SKM-1 (cell line): ENCODE measurements around the gene MTCL1.

Experiments
- DNase-seq: peaks from one replicate; lab custom pipeline; 2025; ENCODE audit not compliant: unreplicated experiment; lab: John Stamatoyannopoulos, UW

MTCL1 gene

GRCh38 chr18:8806100-8806797, 100.9 kb downstream of the MTCL1 start:
- no peak for DNase-seq

DNA sequence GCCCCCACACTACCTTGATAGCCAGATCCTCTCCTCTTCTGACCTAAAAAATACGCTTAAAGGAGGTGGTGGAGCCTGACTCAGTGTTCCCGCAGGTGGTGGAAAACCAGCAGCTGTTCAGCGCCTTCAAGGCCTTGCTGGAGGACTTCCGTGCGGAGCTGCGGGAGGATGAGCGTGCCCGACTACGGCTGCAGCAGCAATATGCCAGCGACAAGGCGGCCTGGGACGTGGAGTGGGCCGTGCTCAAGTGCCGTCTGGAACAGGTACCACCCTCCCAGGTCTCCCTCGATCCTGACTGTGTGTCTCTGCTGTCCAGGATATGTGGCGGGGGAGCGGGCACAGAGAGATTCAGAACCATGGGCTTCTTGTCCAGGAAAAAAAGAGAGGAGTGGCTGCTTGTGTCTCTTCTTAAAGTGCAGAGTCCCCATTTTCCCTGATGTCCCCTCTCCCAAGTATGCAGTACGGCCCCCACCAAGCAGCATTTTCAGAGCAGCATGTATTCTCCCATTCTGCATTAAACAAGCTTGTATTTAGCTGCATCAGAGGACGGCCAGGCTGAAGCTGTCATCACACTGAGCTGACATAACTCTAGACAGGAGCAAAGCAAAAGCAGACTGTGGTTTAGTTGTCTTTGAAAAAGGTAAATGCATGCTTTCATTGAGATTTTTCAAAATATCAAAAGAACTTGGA, 101.6 kb downstream of the MTCL1 start:
- no peak for DNase-seq

- DNase-seq: no peak
These were observed 102.1 kb downstream of the MTCL1 start for GRCh38 chr18:8807488-8807805.

- DNase-seq: no peak
These were observed 102.6 kb downstream of the MTCL1 start for GRCh38 chr18:8808001-8808400.

GRCh38 chr18:8809514-8809913, 104.2 kb downstream of the MTCL1 start:
- DNase-seq: no peak

DNA sequence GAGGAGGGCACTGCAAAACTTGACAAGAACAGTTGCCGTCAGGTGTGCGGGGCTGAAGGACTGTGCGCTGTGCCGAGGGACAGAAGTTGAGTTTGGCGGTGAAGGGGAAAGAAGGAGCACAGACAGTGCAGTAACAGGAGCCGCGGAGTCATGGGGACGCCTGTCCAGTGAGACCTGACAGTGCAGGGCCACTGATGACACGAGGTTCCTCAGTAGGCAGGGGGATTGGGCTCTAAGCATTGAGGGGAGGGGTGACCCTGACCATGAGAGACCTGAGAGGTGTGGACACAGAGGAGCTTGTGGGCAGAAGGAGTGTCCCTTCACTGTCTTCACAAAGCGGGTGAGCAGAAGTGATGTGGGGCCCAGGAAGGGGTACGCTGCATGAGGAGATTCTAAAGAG, 104.8 kb downstream of the MTCL1 start:
- DNase-seq: no peak

- no peak for DNase-seq
These were observed 105.8 kb downstream of the MTCL1 start for GRCh38 chr18:8811115-8811514.

DNA sequence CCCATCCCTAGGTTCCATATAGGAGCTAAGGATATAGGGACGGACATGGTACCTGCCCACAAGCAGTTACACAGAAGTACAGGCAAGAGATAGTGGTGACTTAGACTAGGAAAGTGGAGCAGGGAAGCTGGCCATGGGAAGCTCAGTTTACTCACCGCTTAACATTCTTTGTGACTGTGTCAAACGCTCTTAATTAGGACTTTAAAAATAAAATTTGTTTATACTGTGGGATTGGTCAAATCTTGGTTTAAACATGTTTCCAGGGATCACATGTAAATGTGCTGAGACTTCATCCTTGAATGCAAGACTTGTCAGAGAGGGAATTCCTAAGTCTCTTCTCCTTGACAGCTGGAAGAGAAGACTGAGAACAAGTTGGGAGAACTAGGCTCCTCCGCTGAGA, 107.3 kb downstream of the MTCL1 start:
- no peak for DNase-seq

DNA sequence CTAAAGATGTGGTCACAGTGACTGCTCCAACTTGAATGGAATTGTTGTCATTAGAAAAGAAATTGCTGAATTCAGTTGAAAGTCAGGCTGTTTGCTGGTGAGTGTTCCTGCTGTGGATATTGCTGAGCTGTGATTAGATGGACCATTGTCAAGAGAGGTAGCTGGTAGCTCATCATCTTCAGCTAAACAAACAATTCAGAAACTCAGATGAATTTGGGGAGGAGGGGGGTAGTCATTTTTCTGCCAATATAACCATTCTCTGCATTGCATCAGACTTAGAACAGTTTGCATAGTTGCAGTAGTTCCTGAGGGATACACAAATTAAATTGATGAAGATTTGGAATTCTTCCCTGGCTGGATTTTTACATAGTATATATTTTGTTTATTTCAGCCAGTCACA, 108.3 kb downstream of the MTCL1 start:
- DNase-seq: no peak

- no peak for DNase-seq
These were observed 108.8 kb downstream of the MTCL1 start for GRCh38 chr18:8814206-8814605.

- no peak for DNase-seq
These were observed 110.9 kb downstream of the MTCL1 start for GRCh38 chr18:8816220-8816619.

- no peak for DNase-seq
These were observed 111.5 kb downstream of the MTCL1 start for GRCh38 chr18:8816816-8817215.

DNA sequence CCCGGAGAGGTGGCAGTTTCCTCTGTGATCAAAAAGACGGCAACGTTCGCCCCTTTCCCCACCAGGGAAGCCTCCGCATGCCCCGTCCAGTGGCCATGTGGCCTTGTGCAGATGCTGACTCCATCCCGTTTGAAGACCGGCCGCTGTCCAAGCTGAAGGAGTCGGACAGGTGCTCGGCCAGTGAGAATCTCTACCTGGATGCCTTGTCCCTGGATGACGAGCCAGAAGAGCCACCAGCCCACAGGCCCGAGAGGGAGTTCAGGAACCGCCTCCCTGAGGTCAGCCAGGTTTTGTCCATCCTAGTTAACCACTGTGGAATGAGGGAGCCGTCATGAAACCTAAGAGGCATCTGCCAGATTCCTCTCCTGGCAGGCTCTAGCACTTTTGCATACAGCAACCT, 113.6 kb downstream of the MTCL1 start:
- no peak for DNase-seq

DNA sequence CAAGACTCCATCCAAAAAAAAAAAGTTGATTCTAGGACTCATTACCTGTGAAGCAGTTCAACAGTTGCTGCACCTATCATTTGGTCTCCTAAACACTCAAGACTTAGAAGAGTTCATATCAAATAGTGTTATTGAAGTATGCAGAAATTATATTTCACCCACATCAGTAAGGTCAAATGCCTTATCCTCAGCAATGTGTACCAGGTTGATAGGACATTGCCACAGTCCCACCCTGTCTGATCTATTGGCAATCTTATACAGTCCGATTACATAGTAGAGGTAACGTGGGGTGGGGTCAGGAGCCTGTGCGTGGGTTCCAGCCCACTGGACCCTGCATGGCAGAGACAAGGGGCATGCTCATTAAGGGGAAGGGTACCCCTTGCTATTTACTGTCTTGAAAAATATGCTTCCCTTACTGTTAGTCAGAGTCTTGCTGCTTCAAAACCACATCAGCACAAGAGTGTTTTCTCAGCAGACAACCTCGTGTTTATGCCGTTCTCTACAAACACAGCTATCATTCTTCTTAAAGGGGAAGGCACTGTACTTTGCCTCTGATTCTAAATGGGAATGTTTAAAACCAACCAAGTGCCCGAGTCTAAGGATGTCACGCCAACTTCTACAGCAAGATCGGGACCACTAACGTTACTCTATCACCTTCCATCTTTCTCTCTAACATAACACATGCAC, 115.2 kb downstream of the MTCL1 start:
- no peak for DNase-seq

- no peak for DNase-seq
These were observed 115.7 kb downstream of the MTCL1 start for GRCh38 chr18:8821083-8821465.

DNA sequence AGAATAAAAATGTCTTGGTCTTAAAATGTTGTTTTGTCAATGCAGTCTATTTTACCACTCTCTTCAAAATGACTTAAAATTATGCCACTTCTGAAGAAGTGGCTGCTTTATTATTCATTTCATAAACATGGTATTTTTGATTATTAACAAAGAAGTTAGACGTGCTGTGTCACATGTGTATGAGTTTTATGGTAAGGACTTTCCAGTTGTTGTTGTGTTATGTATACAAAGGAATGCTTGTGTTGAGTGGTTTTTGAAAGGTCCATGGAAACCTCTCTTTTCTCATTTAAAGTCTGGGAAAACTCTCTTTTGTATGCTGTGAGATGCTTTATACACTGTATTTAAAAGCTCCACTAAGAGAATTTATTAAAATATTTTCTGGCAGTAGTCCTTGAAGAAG, 116.2 kb downstream of the MTCL1 start:
- no peak for DNase-seq

- DNase-seq: no peak
These were observed 117.3 kb downstream of the MTCL1 start for GRCh38 chr18:8822643-8823042.

DNA sequence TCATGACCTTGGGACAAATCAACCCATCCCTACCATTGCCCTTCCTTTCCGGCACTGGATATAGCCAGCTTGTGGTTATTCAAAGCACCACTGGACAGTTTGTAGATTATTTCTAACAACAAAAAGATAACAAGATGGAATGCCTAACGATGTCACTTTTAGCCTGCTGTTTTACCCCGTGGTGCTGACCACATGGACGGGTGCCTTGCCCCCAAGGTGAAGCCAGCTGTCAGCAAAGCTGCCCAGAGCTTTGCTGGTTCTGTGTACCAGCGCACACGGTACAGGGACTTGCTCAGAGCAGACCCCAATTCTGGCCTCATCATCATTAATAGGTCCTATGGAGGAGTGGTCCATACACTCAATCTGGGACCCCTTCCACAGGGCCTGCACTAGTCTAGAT, 118.2 kb downstream of the MTCL1 start:
- DNase-seq: no peak

- DNase-seq: no peak
These were observed 119.5 kb downstream of the MTCL1 start for GRCh38 chr18:8824846-8825245.

GRCh38 chr18:8825273-8825672, 119.9 kb downstream of the MTCL1 start:
- DNase-seq: no peak

DNA sequence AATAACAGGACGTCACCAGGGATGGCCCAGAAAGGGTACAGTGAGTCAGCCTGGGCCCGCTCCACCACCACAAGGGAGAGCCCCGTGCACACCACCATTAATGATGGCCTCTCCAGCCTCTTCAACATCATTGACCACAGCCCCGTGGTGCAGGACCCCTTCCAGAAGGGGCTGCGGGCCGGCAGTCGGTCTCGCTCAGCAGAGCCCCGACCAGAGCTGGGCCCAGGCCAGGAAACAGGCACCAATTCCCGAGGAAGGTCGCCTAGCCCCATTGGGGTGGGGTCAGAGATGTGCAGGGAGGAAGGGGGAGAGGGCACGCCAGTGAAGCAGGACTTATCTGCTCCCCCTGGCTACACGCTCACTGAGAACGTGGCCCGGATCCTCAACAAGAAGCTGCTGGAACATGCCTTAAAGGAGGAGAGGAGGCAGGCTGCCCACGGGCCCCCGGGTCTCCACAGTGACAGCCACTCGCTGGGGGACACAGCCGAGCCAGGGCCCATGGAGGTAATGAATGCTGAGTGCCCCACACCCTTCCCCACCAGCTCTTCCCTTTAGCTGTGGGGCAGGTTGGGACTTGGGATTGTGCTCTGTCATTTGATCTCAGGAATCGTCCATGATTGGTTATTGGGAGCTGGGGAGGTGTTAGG, 120.5 kb downstream of the MTCL1 start:
- no peak for DNase-seq

- no peak for DNase-seq
These were observed 121.2 kb downstream of the MTCL1 start for GRCh38 chr18:8826514-8826913.
